ENCODE data around the gene ZBTB26. TPM values are rescaled to one million over a fixed set of nuclear protein-coding genes. Genes with fewer than 3 reads are reported as not detected.

Gene ZBTB26
- total and polyA plus RNA-seq, 10 of the 15 experiments (the other 5 are each of a cell fraction or from before 2014, with no cell fraction given), result 1.8 to 19.5 (median 4.5) TPM

- 0 out of 2 replicates have a peak, but pooled peaks have one; percentile 25 for TF ChIP-seq ZBTB4 (CRISPR knock-in tag; IDR thresholded peaks at IDR 0.05)
- no peak for TF ChIP-seq SUPT20H (IDR thresholded peaks at IDR 0.05; ENCODE audit: borderline replicate concordance, control insufficient read depth, low read depth, low read length)
- TF ChIP-seq POLR2A (IDR thresholded peaks at IDR 0.05; ENCODE audit: low read depth, low read length), result peak; percentile 92
- 0 out of 2 replicates have a peak, but pooled peaks have one; percentile 55 for TF ChIP-seq CBX5 (IDR thresholded peaks at IDR 0.05; ENCODE audit: low read depth)
- TF ChIP-seq IKZF1 (conservative IDR thresholded peaks at IDR 0.05), result peak; percentile 87
- peak; percentile 82; the same call in 1 of the 2 replicates for TF ChIP-seq ZNF207 (IDR thresholded peaks at IDR 0.05; ENCODE audit: borderline replicate concordance)
- peak; percentile 56; the same call in 1 of the 2 replicates for TF ChIP-seq YY1 (IDR thresholded peaks at IDR 0.05; ENCODE audit: low read depth, low read length)
- peak; percentile 75; the same call in 1 of the 2 replicates for TF ChIP-seq MLLT1 (IDR thresholded peaks at IDR 0.05)
- TF ChIP-seq HCFC1 (IDR thresholded peaks at IDR 0.05; ENCODE audit: low read length), result peak; percentile 63
- 0 out of 2 replicates have a peak, but pooled peaks have one; percentile 47 for TF ChIP-seq STAT1 (conservative IDR thresholded peaks at IDR 0.05)
- TF ChIP-seq REST (IDR thresholded peaks at IDR 0.05; ENCODE audit: low read depth, low read length), result no peak
- TF ChIP-seq WRNIP1 (IDR thresholded peaks at IDR 0.05; ENCODE audit: borderline replicate concordance, low read depth, low read length), result no peak
- no peak; the same call in 1 of the 2 replicates for TF ChIP-seq USF2 (IDR thresholded peaks at IDR 0.05; ENCODE audit: borderline replicate concordance, low read depth, low read length)
- TF ChIP-seq PAX5 (IDR thresholded peaks at IDR 0.05; ENCODE audit: borderline replicate concordance, low read depth, low read length), result peak; percentile 32; the same call in 1 of the 2 replicates
- TF ChIP-seq E4F1 (IDR thresholded peaks at IDR 0.05; ENCODE audit: borderline replicate concordance, partially characterized antibody), result no peak
These were observed 18.2 kb downstream of the ZBTB26 start, which contains the start of gene ZBTB6 (continued) for GRCh38 chr9:122912964-122913673.
